Measurements from ENCODE around the gene GTF2A1. TPM values are rescaled to one million over a fixed set of nuclear protein-coding genes. Genes with fewer than 3 reads are reported as not detected.
"Not testable (repeated sequence)": the region's sequence is repeated elsewhere in the genome, so short reads cannot be mapped to it uniquely, and the experiment has no call there.

Gene GTF2A1
- 39.7 TPM for total RNA-seq (ENCODE audit: insufficient read depth, low replicate concordance)

DNA sequence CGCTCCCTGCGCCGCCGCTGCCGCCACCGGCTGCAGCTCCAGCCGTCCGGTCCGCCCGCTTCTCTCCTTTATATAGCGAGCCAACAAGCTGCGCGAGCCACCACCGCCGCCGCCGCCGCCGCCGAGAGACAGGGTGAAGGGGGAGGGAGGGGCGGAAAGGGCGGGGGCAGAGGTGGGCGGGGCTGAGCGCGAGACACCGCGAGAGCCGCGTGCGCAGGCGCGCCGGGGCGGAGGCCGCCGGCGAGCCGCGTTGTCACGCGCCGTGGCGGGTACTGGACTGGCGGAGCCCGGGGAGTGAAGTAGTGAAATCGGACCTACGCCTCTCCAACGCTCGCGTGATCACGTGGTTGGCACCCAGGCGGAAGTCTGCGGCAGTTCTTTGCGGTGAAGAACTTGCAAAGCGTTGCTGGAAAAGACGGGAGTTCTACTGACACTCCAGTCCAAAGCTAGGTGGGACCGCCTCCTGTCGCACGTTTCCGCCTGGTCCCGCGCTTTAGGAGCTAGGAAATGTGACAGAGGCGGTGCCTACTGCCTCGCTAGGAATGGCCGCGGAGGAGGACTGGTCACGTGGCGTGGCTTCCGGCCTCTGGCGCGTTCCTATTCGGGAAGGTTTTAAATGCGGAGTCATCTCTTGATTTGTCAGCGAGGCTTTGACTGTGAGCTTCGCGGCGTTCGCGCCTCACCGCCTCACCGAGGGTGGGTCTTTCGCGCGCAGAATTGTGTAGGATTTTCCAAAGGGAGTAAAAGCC is at the start of gene GTF2A1:
TSS of gene GTF2A1 (minus strand) at position 130 of the 749 bp plus-strand sequence. CDS start 441 bp downstream, outside the sequence.
- peak; percentile 98 for DNase-seq (ENCODE audit: low spot score)

DNA sequence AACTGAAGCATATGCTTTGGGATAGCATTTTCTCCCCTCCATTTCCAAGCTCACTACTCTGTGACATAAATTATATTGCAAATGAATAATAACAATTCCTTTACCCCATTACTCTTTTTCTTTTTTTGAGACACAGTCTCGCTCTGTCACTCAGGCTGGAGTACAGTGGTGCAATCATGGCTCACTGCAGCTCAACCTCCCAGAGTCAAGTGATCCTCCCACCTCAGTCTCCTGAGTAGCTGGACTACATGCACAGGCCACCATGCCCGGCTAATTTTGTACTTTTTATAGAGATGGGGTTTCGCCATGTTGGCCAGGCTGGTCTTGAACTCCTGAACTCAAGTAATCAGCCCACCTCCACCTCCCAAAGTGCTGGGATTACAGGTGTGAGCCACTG is 49.2 kb upstream of the GTF2A1 start:
- no peak for DNase-seq (ENCODE audit: low spot score)

DNA sequence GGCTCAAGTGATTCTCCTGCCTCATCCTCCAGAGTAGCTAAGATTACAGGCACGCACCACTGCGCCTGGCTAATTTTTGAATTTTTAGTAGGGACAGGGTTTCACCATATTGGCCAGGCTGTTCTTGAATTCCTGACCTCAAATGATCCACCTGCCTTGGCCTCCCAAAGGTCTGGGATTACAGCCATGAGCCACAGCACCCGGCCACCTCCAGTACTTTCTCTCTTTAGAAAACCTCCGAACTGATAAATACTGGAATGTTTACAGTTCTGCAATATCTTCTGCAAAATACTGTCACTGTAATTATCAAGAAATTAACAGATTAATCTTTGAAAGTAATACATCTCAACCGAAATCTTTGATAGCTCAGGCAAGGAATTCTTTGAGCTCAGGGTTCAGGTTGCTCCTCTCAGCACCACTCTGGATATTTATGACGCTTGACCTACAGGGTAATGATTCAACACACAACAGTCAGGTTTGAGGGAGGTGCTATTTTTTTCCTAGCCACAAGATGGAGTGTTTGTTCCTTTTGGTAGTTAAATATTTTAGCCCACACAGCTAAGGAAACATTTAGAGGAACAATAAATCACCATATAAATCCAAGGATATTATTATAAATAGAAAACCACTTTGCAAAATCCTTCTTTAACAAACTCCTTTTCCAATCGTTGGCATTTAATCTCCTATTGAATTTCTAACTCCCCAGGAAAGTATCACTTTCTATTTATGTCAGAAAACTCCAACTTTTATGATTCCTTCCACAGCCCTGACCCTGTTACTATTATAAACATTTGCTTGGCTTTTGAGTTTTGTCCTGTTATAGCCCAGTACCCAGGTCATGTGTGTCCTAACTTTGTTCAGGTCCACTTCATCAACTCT is 48.6 kb upstream of the GTF2A1 start:
- peak; percentile 70 for DNase-seq (ENCODE audit: low spot score)

DNA sequence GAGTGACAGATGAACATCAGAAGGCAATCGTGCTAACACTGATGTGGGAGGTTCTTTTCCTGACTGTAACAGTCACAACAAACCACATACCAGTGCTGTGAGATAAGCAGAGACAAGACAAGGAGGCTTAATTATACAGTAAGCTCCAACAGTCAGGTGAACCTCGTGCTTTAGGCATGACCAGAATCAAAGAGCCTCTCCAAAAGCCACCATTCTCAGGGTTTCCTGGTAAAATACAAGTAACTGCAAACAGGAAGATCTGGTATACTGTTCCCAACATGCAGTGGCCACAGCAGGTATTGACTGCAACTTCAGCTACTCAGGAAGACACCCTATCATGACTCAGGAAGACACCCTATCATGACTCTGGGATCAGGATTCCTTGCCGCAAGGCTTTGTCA is 47.3 kb upstream of the GTF2A1 start:
- DNase-seq (ENCODE audit: low spot score): no peak

DNA sequence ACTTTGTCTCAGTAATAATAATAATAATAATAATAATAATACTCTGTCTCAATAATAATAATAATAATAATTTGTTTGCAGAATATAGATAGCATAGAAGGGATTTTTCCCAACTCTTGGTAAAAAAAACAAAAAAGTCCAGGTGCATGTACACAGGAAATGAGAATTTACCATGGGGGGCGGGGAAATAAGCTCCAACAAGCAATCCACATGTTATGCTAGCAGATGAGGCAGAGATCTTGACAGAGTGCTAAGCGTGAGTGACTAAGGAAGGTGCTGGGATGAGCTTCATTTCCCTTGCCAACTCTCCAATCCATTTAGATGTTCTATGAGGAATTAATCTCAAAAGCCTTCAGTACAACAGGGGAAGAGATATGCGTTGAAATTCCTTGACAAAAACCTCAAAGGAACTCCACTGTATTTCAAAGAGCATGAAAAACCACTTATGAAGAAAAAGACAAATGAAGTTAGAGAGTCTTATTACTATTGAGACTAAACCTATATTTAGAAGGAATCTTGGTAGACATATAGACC is 44.9 kb upstream of the GTF2A1 start:
- no peak for DNase-seq (ENCODE audit: low spot score)

DNA sequence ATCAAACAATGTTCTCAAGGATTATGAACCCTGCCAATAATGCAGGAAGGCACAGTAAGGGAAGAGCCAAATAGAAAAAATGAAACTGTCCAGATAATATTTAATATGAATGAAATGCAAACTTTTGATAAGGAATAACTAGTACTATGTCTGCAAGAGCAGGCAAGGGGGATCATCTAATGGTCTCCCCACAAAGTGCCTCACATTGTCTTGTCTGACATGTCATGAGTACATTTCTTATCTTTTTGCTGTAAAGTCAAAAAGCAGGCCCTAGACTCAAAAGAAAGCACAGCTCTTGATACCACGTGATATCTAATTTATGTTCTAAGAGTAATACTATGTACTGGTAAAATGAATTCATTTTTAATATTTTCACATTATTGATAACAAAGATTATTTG is 43.9 kb upstream of the GTF2A1 start:
- DNase-seq (ENCODE audit: low spot score): no peak

DNA sequence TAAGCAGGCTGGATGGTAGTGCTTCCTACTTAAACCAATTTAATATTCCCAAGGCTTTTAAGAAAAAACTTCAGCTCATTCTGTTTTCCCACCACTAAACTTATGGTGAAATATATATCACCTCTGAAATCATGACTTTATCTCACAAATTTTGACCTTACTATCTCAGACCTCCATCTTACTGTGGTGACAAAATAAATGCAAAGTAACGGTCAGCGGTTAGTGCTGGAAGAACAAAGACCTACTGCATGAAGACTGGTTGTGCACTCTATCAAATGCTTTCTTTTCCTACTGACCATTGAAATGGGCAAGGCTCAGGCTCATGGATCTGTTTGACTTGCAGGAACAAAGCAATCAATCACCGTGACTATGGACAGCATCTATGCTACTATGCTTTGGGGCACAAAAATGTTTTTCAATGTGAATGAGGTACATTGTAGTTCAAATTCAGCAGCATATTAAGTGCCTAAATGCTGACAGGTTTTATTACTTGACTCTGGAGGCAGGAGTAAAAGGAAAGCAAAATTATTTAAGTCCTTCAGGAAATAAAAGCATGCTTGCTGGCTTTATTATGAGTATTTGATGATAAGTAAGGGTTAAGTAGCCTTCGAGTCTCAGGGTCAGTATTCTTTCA is 43.1 kb upstream of the GTF2A1 start:
- no peak for DNase-seq (ENCODE audit: low spot score)

DNA sequence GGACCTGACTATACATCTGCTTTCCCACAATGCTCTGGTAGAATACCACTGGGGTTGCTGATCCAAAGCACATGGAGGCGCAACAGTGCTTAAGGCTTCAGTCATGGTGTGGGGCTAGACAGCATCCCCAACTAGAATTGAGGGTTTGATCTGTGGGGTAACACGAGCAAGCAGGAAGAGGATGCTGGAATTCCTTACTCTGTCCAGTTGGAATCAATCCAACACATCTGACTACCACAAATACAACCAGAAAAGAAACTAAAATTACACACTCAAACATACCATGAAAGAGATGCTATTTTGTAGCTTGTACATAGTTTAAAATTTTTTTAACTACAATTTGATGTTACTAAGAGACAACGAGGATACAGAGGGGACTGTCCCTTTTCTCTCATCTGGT is 40.4 kb upstream of the GTF2A1 start:
- no peak for DNase-seq (ENCODE audit: low spot score)

DNA sequence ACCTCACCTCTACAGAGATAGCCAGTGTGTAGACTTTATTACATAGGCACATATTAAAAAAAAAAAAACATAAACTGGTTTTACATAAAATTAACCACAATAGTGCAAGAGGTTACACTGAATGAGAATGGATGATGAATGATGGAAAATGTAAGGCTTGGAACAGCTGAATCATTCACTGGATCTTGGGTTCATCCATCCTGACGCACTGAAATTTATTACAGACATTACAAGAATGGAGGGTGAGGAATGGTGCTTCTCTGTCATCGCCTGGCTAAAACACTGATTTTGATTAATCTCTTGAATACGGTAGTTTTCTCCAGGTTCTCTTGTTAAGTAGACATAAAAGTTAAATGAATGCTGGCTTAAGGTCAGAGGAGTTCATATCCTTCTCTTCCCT is 40.0 kb upstream of the GTF2A1 start:
- DNase-seq (ENCODE audit: low spot score): no peak

DNA sequence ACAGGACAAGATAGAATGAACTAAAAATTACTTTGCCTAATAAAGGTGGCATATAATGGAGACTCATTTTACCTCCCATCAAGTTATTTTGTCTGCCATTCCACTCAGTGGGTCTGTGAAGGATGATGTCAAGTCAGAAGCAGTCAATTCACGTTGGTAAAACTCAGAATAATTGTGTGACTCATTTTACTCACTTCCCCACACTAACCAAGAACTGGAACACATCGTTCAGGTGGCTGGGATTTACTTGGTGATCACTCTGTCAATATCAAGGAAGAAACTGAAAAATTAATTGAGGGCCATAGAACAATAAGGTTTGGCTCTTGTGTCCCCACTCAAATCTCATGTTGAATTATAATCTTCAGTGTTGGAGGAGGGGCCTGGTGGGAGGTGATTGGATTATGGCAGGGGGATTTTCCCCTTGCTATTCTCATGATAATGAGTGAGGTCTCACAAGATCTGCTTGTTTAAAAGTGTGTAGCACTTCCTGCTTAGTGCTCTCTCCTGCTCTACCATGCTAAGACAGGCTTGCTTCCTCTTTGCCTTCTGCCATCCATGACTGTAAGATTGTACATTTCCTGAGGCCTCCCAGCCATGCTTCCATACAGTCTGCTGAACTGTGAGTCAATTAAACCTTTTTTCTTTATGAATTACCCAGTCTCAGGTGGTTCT is 35.7 kb upstream of the GTF2A1 start:
- DNase-seq (ENCODE audit: low spot score): no peak

DNA sequence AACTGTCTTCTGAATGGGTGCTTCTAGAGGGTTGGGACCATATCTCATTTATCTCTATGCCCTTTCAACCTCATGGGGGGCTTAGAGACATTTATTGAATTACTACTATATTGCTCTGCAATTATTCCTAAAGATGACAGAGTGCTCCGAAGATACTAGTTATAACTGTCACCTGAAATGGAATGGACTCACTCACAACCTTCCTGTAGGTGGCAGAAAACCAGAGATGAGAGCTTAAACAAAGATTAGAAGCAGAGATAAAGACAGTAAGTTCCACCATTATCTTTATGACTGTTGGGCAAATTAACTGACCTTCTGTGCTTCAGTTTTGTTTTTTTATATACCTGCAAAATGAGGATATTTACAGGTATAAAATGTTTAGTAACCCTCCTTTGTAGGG is 31.5 kb upstream of the GTF2A1 start:
- DNase-seq (ENCODE audit: low spot score): no peak

DNA sequence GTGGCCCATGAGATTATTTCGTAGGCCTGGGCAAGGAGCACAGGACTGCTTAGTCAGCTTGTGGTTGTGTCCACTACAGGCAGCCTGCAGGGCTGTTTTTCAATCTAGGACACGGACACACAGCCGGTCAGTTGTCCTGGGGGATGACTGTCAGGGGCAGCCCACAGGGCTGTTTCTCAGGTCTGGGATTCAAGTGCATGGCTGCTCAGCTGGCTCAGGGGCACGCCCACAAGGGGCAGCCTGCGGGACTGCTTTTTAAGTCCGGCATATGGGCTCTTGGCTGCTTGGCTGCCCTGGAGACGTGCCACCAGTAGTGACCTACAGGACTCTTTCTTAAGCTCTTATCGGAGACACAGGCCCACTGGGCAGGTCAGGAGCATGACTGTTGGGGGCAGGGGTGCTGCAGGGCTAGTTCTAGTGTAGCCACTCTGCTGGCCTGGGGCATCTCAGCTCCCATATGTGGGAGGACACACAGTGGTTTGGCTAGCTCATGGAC is 26.6 kb upstream of the GTF2A1 start:
- no peak for DNase-seq (ENCODE audit: low spot score)

DNA sequence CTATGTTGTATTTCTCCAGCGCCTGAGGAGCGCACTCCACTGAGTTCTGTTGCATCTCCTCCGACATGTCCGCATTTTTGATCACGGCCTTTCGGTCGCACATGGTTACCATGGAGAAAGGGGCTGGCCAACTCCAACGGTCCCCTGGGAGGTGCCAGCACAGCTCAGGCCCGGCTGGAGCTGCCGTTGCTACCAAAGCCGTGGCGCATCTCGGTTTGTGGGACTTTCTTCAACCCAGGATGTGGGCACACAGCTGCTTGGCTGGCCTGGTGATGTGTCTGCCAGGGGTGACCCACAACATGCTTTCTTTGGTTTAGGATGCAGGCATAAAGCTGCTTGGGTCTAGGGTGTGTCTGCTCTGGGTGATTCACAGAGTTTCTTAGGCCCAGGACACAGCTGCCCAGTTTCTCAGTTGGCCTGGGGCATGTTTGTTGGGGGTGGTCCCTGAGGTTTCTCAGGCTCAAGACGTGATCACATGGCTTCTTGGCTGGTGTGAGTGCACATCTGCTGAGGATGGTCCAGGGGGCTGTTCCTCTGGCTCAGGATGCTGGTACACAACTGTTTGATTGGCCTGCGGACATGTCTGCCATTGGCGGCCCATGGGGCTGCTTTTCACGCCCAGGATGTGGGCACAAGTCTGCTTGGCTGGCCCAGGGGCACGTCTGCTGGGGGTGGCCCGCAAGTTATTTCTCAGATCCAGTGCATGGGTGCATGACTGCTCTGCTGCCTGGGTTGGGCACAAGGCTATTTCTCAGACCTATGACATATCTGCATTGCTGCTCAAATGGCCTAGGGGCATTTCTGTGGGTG is 25.9 kb upstream of the GTF2A1 start:
- DNase-seq (ENCODE audit: low spot score): no peak

DNA sequence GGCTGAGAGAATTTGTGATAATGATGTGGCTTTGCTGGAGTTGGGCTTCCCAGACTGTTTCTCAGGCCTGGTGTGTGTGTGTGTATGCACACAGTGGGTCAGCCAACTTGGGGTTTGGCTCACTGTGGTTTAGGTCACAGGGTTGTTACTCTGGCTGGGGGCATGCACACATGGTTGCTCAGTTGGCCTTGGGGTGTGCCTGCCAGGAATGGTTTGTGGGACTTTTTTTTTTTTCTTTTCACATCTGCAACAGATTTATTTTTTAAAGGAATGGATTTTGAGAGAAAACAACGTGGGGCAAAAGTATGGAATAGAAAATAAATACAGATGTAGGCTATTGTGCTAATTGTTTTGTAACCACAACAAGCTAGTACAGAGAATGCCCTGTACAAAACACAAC is 25.0 kb upstream of the GTF2A1 start:
- no peak for DNase-seq (ENCODE audit: low spot score)

DNA sequence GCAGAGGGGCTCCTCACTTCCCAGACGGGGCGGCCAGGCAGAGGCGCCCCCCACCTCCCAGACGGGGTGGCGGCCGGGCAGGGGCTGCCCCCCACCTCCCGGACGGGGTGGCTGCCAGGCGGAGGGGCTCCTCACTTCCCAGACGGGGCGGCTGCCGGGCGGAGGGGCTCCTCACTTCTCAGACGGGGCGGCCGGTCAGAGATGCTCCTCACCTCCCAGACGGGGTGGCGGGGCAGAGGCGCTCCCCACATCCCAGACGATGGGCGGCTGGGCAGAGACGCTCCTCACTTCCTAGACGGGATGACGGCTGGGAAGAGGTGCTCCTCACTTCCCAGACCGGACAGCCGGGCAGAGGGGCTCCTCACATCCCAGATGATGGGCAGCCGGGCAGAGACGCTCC is 23.7 kb upstream of the GTF2A1 start:
- DNase-seq (ENCODE audit: low spot score): not testable (repeated sequence)

DNA sequence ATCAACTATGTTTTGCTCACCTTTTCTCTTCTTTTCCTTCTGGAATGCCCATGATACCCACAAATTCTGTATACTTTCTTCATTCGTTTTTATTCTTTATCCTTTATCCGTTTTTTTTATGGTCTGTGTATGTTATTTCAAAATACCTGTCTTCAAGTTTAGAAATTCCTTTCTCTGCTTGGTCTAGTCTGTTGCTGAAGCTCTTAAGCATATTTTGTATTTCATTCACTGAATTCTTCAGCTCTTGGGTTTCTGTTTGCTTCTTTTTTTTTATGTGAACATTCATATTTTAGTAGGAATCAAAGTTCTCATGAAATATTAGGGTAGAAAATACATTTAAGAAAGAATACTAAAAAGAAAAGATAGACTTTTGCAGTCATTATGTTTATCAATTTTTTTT is 22.7 kb upstream of the GTF2A1 start:
- DNase-seq (ENCODE audit: low spot score): no peak

DNA sequence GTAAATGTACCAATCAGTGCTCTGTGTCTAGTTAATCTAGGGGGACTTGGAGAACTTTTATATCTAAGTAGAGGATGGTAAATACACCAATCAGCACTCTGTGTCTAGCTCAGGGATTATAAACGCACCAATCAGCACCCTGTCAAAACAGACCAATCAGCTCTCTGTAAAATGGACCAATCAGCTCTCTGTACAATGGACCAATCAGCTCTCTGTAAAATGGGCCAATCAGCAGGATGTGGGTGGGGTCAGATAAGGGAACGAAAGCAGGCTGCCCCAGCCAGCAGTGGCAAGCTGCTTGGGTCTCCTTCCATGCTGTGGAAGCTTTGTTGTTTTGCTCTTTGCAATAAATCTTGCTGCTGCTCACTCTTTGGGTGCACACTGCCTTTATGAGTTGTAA is 16.1 kb upstream of the GTF2A1 start:
- DNase-seq (ENCODE audit: low spot score): not testable (repeated sequence)

DNA sequence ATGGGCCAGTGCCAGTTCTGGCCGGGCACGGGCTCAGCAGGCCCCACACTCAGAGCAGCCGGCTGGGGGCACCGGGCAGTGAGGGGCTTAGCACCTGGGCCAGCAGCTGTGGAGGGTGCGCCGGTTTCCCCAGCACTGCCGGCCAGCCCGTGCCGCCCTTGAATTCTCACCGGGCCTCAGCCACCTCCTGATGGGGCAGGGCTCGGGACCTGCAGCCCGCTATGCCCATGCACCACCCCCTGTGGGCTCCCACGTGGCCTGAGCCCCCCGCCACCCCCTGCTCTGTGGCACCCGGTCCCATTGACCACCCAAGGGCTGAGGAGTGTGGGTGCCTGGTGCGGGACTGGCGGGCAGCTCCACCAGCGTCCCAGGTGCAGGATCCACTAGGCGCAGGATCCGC is 15.4 kb upstream of the GTF2A1 start:
- no peak for DNase-seq (ENCODE audit: low spot score)

DNA sequence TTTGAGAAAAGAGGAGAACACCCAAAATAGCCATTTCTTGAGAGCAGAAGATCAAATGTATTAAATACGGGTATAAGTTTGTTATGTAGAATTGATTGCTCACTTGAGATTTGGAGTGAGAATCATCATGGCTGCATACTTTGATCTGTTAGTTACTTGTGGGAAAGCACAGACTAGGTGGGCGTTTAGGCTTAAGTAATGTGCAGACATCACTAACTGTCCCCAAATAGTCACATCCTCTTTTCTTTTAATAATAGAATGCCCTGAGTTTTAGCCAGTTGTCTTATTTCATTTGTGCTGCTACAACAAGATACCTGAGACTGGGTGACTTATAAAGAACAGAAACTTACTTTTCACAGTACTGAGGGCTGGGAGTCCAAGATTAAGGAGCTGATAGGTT is 14.3 kb upstream of the GTF2A1 start:
- no peak for DNase-seq (ENCODE audit: low spot score)

DNA sequence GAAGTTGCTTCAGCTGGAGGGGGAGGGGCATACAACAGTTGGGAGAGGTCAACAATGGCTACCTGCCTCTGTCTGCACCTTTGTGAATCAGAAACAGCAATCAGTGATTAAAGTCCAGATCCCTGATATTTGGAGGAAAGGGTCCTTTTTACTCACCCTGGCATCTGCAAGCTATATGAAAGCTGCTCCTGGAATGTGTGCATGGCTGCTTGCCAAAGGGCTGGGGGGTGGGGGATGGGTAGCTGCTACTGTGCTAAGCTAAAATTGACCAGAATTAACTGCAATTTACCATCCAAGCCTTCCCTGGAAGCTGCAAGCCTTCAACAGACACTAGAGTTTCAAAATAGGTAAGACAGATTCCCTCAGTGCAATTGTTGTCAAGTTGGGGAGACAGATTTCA is 13.5 kb upstream of the GTF2A1 start:
- DNase-seq (ENCODE audit: low spot score): peak; percentile 25

DNA sequence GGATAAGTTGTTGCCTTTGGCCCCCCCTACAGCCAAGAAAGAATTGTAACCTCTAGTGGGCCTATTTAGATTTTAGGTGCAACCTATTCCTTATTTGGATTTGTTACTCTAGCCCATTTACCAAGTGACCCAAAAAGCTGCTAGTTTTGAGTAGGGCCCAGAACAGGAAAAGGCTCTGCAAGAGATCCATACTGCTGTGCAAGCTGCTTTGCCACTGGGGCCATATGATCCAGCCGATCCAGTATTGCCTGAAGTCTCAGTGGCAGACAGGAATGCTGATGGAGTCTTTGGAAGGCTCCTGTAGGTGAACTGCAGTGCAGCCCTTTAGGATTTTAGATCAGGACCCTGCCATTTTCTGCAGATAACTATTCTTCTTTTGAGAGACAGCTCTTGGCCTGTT is 12.9 kb upstream of the GTF2A1 start:
- no peak for DNase-seq (ENCODE audit: low spot score)

All from umbilical cord (tissue), 2 donors.